Activated T-cell treated with anti-CD3 and anti-CD28 coated beads, Interleukin-2, amount 50 U/mL, for 72 hours (primary cell): Measurements from ENCODE around the gene PYM1. TPM values are rescaled to one million over a fixed set of nuclear protein-coding genes. Genes with fewer than 3 reads are reported as not detected.

Experiments used
- ATAC-seq, 2 donors: fragments of 150-1000 bp; cut with Tn5 transposase; replicated peaks in 1 of 2; 2 replicates each; pipeline ENCODE4 v1.10.0; 2021; ENCODE audit warnings: moderate library complexity in 2 of 2, mild to moderate bottlenecking in 1 of 2
- DNase-seq, 2 donors: peaks; one replicate each; pipeline ENCODE4 v3.0.0; 2021 to 2022; ENCODE audit warnings: mixed read lengths in 1 of 2
- H3K27ac Mint-ChIP-seq: one replicate; pipeline ENCODE4 v1.8.0; 2022; ENCODE audit warnings: mild to moderate bottlenecking, moderate library complexity, mixed read lengths
- H3K27me3 Mint-ChIP-seq: one replicate; pipeline ENCODE4 v1.8.0; 2022; ENCODE audit warnings: low read depth, mixed read lengths
- H3K36me3 Mint-ChIP-seq, 2 donors: one replicate each; pipeline ENCODE4 v1.8.0; 2022; ENCODE audit warnings: mixed read lengths in 2 of 2, mild to moderate bottlenecking in 1 of 2; ENCODE audit not compliant: insufficient read depth in 2 of 2
- H3K4me1 Mint-ChIP-seq: one replicate; pipeline ENCODE4 v1.8.0; 2022; ENCODE audit warnings: low read depth, mixed read lengths
- H3K4me3 Mint-ChIP-seq, 2 donors: one replicate each; pipeline ENCODE4 v1.8.0; 2022; ENCODE audit warnings: mild to moderate bottlenecking in 2 of 2, mixed read lengths in 2 of 2, moderate library complexity in 2 of 2
- H3K9me3 Mint-ChIP-seq, 2 donors: one replicate each; pipeline ENCODE4 v1.8.0; 2022; ENCODE audit warnings: mixed read lengths in 2 of 2
- total RNA-seq, 2 donors: library from RNA; stranded (reverse); gene quantifications; one replicate each; pipeline ENCODE4 v1.2.3, GENCODE V29; 2022

The PYM1 gene
- 10 to 100 TPM; 35.1 to 36.6 TPM for total RNA-seq

DNA sequence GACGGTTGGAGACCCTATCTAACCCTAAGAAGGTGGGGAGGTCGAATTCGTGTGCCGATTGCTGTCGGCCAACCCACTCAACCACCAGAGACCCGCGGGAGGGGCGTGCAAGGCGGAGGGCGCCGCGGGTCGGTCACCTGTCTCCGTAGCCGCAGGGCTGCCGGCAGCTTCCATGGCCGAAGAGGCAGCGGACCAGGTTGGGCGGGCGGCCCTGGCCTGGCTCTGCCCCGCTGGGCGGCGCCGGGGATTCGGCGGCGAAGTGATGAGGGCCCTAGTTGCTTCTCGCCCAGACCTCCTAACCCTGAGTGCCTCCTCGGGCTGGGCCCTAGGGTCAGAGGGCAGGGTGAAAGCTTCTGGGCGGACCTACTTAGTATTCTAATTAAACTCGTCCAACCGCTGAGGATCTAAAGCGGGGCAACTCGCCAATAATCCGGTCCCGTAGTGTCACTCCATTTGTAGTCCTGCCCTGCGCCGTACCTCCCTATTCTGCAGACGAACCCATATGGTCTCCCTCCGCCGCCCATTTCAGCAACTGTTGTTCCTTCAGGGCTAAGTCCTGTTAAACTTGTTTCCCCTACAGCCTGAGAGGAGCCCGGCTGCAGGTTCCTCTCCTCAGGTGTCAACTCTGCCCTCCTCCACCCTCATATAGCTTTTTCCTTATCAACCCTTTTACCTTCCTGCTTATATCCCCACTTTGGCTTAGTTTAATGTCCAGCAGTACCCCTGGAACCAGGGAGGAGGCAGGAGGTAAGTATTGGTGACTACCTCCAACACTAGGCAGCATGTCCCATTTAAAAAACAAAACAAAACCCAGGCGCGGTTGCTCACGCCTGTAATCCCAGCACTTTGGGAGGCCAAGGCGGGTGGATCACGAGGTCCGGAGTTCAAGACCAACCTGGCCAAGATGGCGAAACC, at the start of gene PYM1:
Gene PYM1 (minus strand): TSS at position 307 of the 915 bp plus-strand sequence. CDS start 133 bp downstream, at position 174.
- Mint-ChIP-seq H3K27ac (peak within 1 kb of the TSS; percentile 97), H3K9me3 (no peaks in the 10 kb centered on the region), H3K36me3 (peaks cover 21 to 27% of the 10 kb centered on the region in 2 donors), H3K27me3 (no peaks in the 10 kb centered on the region), H3K4me1 (peaks cover 46% of the 10 kb centered on the region), H3K4me3 (peak within 1 kb of the TSS; percentile 98 to 100)
- DNase-seq (peak; percentile 79 to 85), ATAC-seq (peak; percentile 46 to 48)

DNA sequence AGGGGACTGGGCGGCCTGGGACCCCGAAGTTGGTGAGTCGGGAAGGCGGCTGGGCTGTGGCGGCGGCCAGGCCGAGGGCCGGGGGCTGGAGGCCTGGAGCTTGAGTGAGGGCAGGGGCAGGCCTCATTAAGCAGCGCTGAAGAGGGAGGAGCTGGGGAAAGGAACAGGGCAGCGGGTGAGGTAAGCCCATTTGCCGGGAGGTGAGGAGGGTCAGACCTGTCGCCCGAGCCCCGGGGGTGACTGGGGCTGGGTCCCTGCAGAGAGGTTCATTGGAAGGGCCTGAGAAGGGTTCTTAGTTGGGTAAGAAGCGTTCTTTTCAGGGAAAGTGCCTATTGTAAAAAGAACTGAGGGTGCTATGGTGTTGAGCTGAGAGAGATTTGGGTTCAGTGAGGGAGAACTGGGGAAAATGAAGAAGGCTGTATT, 46.6 kb upstream of the PYM1 start:
- Mint-ChIP-seq H3K4me1 (peaks cover 7% of the 10 kb centered on the region), H3K27me3 (no peaks in the 10 kb centered on the region), H3K36me3 (peaks cover 0 to 10% of the 10 kb centered on the region in 2 donors), H3K27ac (no peak overlapping the region), H3K4me3 (no peak overlapping the region), H3K9me3 (no peaks in the 10 kb centered on the region)
- peak; percentile 19 to 30 for ATAC-seq
- DNase-seq = peak; percentile 59 to 60

DNA sequence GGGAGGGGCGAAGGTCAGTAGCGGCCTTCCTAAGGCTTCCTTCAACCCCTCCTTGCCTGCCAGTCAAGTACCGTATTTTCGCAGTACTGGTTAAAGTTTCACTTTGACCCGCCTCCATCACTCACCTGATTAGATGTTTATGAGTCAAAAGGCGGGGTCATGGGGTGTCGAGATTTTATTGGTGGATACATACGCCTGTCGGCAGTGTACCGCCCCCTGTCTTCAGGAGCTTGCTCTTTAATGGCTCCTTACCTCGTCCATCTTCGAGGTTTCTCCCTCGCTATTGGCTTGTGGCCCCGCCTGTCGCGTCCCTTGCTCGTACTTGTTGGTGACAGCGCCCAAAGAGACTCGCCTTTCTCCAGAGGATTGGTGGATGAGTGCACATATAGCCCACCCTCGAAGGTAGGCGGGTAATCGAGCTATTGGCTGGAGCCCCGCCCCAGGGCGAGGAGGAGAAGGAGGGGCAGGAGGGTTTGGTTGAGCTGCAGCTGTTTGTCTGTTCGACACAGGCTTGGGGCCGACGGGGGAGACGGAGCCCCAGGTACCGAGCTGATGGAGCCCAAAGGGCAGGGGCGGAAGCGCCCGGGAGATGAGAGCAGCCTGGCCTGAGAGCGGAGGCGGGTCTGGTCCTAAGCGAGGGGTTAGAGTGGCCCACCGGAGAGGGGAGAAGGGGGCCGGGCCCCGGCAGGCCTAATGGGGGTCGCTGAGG, 46.1 kb upstream of the PYM1 start, which contains the start of gene RAB5B:
Gene RAB5B (plus strand): TSS at position 480 of the 709 bp plus-strand sequence. CDS start 12,883 bp downstream, outside the sequence.
- Mint-ChIP-seq H3K27me3 (no peaks in the 10 kb centered on the region), H3K9me3 (no peaks in the 10 kb centered on the region), H3K4me3 (no peak within 1 kb of the TSS), H3K27ac (no peak within 1 kb of the TSS), H3K4me1 (peaks cover 11% of the 10 kb centered on the region), H3K36me3 (peaks cover 1 to 8% of the 10 kb centered on the region in 2 donors)
- ATAC-seq (peak; percentile 91 to 92), DNase-seq (peak; percentile 96 to 99)

DNA sequence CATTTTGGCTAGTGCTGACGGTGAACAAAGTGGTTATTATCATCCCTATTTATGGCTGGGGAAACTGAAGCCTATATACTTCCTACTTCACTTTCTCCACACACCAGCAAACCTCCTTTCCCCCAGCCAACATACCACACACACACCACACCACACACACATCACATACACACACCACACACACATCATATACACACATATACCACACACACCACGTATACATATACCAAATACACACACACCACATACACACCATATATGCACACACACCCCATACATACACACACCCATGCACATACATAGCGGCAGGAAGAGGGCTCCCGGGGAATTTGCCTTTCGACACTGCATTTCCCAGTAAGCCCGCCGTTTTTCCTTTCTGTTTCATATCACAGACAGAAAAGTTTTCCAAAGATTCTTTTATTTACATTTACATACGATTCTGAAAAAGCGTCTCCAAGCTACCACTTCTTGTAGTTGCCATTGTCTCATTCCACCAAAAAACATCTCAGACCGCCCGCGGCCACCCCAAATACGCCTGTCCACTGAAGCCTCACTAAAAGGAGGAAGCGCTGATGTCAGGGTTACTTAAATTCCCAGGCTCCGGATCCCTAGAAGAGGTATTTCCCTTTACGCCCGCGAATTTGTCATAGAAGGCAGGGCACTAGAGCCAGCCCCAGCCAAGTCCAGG, 45.4 kb upstream of the PYM1 start:
- Mint-ChIP-seq H3K4me1 (peaks cover 18% of the 10 kb centered on the region), H3K9me3 (no peaks in the 10 kb centered on the region), H3K36me3 (peaks cover 3 to 10% of the 10 kb centered on the region in 2 donors), H3K4me3 (no peak overlapping the region), H3K27me3 (no peaks in the 10 kb centered on the region), H3K27ac (no peak overlapping the region)
- ATAC-seq = no peak
- peak in 1 of 2 donors; percentile 9 for DNase-seq

DNA sequence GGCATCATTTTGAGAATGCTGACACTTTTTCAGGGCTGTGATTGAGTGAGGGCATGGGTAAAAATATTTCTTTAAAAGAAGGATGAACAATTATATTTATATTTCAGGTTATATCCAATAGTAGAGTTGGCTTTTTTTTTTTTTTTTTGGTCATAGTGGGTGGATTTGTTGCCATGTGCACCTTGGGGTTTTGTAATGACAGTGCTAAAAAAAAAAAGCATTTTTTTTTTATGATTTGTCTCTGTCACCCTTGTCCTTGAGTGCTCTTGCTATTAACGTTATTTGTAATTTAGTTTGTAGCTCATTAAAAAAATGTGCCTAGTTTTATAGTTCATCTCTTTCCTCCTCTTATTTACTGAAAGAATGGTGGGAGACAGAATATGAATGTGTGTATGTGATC, 44.8 kb upstream of the PYM1 start:
- ATAC-seq = no peak
- Mint-ChIP-seq H3K4me1 (peaks cover 24% of the 10 kb centered on the region), H3K27ac (no peak overlapping the region), H3K36me3 (peaks cover 9 to 16% of the 10 kb centered on the region in 2 donors), H3K9me3 (no peaks in the 10 kb centered on the region), H3K27me3 (no peaks in the 10 kb centered on the region), H3K4me3 (no peak overlapping the region)
- no peak for DNase-seq

DNA sequence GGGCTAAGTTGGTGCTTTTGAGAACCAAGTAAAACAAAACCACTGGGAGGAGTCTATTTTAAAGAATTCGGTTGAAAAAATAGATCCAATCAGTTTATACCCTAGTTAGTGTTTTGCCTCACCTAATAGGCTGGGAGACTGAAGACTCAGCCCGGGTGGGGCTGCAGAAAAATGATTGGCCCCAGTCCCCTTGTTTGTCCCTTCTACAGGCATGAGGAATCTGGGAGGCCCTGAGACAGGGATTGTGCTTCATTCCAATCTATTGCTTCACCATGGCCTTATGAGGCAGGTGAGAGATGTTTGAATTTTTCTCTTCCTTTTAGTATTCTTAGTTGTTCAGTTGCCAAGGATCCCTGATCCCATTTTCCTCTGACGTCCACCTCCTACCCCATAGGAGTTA, 44.3 kb upstream of the PYM1 start:
- Mint-ChIP-seq H3K4me3 (no peak overlapping the region), H3K4me1 (peaks cover 25% of the 10 kb centered on the region), H3K27me3 (no peaks in the 10 kb centered on the region), H3K9me3 (no peaks in the 10 kb centered on the region), H3K27ac (no peak overlapping the region), H3K36me3 (peaks cover 10 to 16% of the 10 kb centered on the region in 2 donors)
- ATAC-seq (no peak), DNase-seq (no peak)

DNA sequence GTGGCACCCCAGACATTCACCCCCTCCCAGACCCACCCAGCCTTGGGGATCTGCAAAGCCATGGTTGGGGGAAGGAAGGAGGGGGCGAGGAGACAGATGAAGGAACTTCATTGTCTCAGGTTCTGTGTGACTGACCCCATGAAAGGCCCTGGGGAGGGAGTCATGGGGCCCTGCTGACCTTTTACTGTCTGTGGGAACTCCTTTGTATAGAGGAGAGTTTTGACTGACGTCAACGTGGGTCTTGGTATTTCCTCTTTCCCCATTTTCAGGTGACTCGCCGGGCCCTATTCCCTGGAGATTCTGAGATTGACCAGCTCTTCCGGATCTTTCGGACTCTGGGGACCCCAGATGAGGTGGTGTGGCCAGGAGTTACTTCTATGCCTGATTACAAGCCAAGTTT, 43.1 kb upstream of the PYM1 start:
- ATAC-seq (no peak), DNase-seq (no peak)
- Mint-ChIP-seq H3K36me3 (peaks cover 11 to 16% of the 10 kb centered on the region in 2 donors), H3K9me3 (no peaks in the 10 kb centered on the region), H3K4me1 (peaks cover 31% of the 10 kb centered on the region), H3K27ac (no peak overlapping the region), H3K27me3 (no peaks in the 10 kb centered on the region), H3K4me3 (no peak overlapping the region)

DNA sequence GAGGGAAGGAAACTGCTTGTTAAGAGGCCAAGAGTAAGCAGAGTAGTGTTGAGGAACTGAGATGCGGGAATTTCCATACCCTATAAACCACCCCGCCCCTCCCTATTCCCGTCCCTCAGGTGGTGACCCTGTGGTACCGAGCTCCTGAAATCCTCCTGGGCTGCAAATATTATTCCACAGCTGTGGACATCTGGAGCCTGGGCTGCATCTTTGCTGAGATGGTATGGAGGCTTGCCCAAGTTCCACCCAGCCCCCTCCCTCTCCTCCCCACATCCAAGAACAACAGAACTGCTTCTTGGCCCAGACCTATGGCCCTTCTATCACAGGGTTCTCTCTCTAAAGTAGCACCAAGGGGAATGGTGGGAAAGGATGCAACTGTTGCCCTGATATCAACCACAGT, 41.7 kb upstream of the PYM1 start:
- H3K4me3 Mint-ChIP-seq = no peak overlapping the region
- DNase-seq (no peak), ATAC-seq (no peak)
- H3K27me3 Mint-ChIP-seq = no peaks in the 10 kb centered on the region
- peaks cover 11 to 16% of the 10 kb centered on the region in 2 donors for H3K36me3 Mint-ChIP-seq
- H3K9me3 Mint-ChIP-seq = no peaks in the 10 kb centered on the region
- no peak overlapping the region for H3K27ac Mint-ChIP-seq
- peaks cover 37% of the 10 kb centered on the region for H3K4me1 Mint-ChIP-seq

DNA sequence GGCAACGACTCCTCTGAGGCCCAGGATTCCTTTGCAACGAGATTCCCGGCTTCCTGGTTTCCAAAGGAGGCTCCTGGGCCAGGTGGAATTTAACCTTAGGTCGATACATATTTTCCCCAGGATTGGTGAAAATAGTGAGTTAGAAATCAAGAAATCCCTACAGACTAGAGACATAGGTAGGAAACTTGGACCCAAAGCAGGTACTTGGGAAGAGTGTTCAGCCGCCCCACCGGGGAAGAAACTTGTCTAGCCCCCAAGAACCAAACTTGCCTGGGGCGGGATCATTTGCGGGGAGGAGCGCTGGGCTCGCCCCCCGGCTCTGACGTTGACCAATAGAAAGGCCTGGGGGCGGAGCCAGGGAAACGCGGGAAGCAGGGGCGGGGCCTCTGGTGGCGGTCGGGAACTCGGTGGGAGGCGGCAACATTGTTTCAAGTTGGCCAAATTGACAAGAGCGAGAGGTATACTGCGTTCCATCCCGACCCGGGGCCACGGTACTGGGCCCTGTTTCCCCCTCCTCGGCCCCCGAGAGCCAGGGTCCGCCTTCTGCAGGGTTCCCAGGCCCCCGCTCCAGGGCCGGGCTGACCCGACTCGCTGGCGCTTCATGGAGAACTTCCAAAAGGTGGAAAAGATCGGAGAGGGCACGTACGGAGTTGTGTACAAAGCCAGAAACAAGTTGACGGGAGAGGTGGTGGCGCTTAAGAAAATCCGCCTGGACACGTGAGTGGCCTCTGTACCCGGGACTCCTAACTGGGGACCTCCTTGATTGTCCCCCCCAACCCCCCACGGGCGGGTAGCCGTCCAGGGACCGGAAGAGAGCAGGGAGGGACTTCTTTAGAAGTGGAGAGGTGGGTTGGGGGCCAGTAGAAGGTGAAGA, 39.0 kb upstream of the PYM1 start, which contains the start of gene CDK2:
Gene CDK2 (plus strand): TSS at position 423 of the 874 bp plus-strand sequence. CDS start 179 bp downstream, at position 602.
- H3K4me3 Mint-ChIP-seq = peak within 1 kb of the TSS; percentile 99 to 100
- H3K36me3 Mint-ChIP-seq = peaks cover 11 to 16% of the 10 kb centered on the region in 2 donors
- peak; percentile 95 for DNase-seq
- no peaks in the 10 kb centered on the region for H3K27me3 Mint-ChIP-seq
- ATAC-seq = peak; percentile 96
- H3K9me3 Mint-ChIP-seq = no peaks in the 10 kb centered on the region
- peak within 1 kb of the TSS; percentile 82 for H3K27ac Mint-ChIP-seq
- peaks cover 37% of the 10 kb centered on the region for H3K4me1 Mint-ChIP-seq

DNA sequence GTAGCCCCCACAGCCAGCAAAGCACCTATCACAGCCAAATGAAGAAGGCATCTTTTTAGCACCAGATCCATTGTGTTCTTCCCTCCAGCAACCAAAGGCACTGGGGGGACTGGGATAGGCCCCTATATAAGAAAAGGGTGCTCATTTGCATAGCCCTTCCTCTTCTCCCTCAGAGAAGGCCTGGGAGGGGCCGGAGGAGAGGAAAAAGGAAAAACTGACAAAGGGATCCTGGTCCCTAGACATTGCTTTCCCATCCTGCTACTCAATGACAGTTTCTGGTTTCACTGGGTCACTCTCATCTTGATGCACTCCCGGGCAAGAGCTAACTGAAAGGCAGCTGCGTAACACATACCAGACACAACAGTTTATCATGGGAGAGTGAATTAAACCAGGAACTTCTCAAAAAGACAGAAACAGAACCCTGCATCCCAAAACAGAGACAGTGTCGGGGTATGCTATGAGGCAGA, 38.3 kb upstream of the PYM1 start, which contains the start of gene PMEL:
Gene PMEL (minus strand): TSS at position 102 of the 467 bp plus-strand sequence. CDS start 31 bp downstream, at position 71.
- Mint-ChIP-seq H3K27ac (peak within 1 kb of the TSS; percentile 82), H3K4me1 (peaks cover 37% of the 10 kb centered on the region), H3K36me3 (peaks cover 11 to 12% of the 10 kb centered on the region in 2 donors), H3K9me3 (no peaks in the 10 kb centered on the region), H3K27me3 (no peaks in the 10 kb centered on the region), H3K4me3 (peak within 1 kb of the TSS; percentile 99 to 100)
- ATAC-seq (no peak), DNase-seq (no peak)

DNA sequence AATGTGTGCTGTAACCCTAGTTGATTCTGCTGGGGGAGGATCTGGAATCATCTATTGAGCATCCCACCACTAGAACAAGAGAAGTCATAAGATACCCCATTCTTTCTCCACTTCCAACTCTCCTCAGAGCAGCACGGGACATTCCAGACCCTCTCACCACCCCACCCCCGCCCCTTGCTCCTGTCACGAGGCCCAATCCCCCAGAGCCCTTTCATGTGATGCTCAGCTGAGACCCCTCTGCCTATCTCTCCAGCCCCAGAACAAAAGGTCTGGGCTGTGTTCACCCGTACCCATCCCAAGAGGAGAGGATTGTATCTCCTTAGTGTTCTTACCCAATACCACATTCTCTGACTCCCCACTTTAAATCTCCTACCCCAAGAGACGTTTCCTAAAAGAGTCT, 37.5 kb upstream of the PYM1 start:
- Mint-ChIP-seq H3K9me3 (no peaks in the 10 kb centered on the region), H3K4me3 (peak overlapping the region; percentile 99 to 100), H3K27ac (no peak overlapping the region)

DNA sequence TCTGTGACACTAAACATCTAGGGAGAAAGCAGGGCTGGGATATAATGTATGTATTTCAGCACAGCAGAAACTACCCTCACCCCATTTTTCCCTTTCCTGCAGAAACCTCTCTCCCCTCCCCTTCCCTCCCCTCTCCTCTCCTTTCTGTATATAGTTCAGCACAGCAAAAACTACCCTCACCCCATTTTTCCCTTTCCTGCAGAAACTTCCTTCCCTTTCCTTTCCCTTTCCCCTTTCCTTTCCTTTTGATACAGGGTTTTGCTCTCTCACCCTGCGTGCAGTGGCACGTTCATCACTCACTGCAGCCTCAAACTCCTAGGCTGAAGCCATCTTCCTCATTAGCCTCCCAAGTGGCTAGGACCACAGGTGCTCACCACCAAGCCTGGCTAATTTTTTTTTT, 36.1 kb upstream of the PYM1 start:
- DNase-seq (no peak), ATAC-seq (no peak)
- H3K27me3 Mint-ChIP-seq = no peaks in the 10 kb centered on the region
- no peak overlapping the region for H3K27ac Mint-ChIP-seq
- H3K36me3 Mint-ChIP-seq = peaks cover 8 to 10% of the 10 kb centered on the region in 2 donors
- peaks cover 33% of the 10 kb centered on the region for H3K4me1 Mint-ChIP-seq
- no peak overlapping the region for H3K4me3 Mint-ChIP-seq
- H3K9me3 Mint-ChIP-seq = no peaks in the 10 kb centered on the region

More for the DNA sequence above, 37.5 kb upstream of the PYM1 start:
- ATAC-seq (no peak), DNase-seq (no peak)
- no peaks in the 10 kb centered on the region for H3K27me3 Mint-ChIP-seq
- peaks cover 37% of the 10 kb centered on the region for H3K4me1 Mint-ChIP-seq
- H3K36me3 Mint-ChIP-seq = peaks cover 9 to 11% of the 10 kb centered on the region in 2 donors
